Glutamatergic neuron (in vitro differentiated cells): ENCODE measurements around the gene ZNF770. TPM values are rescaled to one million over a fixed set of nuclear protein-coding genes. Genes with fewer than 3 reads are reported as not detected.
"Not testable (repeated sequence)": the region's sequence is repeated elsewhere in the genome, so short reads cannot be mapped to it uniquely, and the experiment has no call there.

Experiments
- DNase-seq: peaks from one replicate; pipeline ENCODE4 v3.0.0; 2022
- H3K27ac Mint-ChIP-seq: one replicate; pipeline ENCODE4 v1.8.0; 2020; ENCODE audit warnings: mild to moderate bottlenecking, mixed read lengths, inconsistent platforms; ENCODE audit not compliant: unreplicated experiment
- H3K27me3 Mint-ChIP-seq: one replicate; pipeline ENCODE4 v1.8.0; 2020; ENCODE audit warnings: mild to moderate bottlenecking, moderate library complexity, mixed read lengths, inconsistent platforms; ENCODE audit not compliant: unreplicated experiment
- H3K36me3 Mint-ChIP-seq: one replicate; pipeline ENCODE4 v1.8.0; 2020; ENCODE audit warnings: mild to moderate bottlenecking, mixed read lengths, inconsistent platforms; ENCODE audit not compliant: unreplicated experiment
- H3K4me1 Mint-ChIP-seq: one replicate; pipeline ENCODE4 v1.8.0; 2020; ENCODE audit warnings: mild to moderate bottlenecking, low read depth, mixed read lengths, inconsistent platforms; ENCODE audit not compliant: unreplicated experiment
- H3K4me3 Mint-ChIP-seq: one replicate; pipeline ENCODE4 v1.8.0; 2020; ENCODE audit warnings: mild to moderate bottlenecking, mixed read lengths, inconsistent platforms; ENCODE audit not compliant: unreplicated experiment
- H3K9me3 Mint-ChIP-seq: one replicate; pipeline ENCODE4 v1.8.0; 2020; ENCODE audit warnings: mild to moderate bottlenecking, moderate library complexity, mixed read lengths, inconsistent platforms; ENCODE audit not compliant: unreplicated experiment
- CTCF ChIP-seq: fragments of 200-600 bp; sonication (generic); IDR thresholded peaks from one replicate; pipeline ENCODE4 v1.5.0; 2021; ENCODE audit not compliant: partially characterized antibody, unreplicated experiment
- total RNA-seq: library from RNA; stranded (reverse); fragmentation: NEBNext Ultra II Directional; extraction: Animal tissue kit (Norgen Biotek cat#: 25700); gene quantifications from one replicate; pipeline ENCODE4 v1.2.1, GENCODE V29; 2021; ENCODE audit not compliant: unreplicated experiment

Gene ZNF770
- total RNA-seq, 1 donor from 2014 or later, result 39.3 TPM

GRCh38 chr15:34941185-34941698, 46.8 kb downstream of the ZNF770 start:
- DNase-seq, result no peak
- H3K9me3 Mint-ChIP-seq, result no peaks in the 10 kb centered on the region
- H3K36me3 Mint-ChIP-seq, result no peaks in the 10 kb centered on the region

GRCh38 chr15:34933432-34933975, 54.6 kb downstream of the ZNF770 start:
- Mint-ChIP-seq H3K9me3 (no peaks in the 10 kb centered on the region), H3K4me3 (no peak overlapping the region), H3K36me3 (peaks cover 6% of the 10 kb centered on the region), H3K27ac (no peak overlapping the region), H3K27me3 (no peaks in the 10 kb centered on the region), H3K4me1 (no peaks in the 10 kb centered on the region)
- TF ChIP-seq CTCF, result no peak
- DNase-seq, result no peak

More at GRCh38 chr15:34941185-34941698, 46.8 kb downstream of the ZNF770 start:
- no peak for TF ChIP-seq CTCF
- Mint-ChIP-seq H3K4me3 (no peak overlapping the region), H3K4me1 (no peaks in the 10 kb centered on the region), H3K27ac (no peak overlapping the region), H3K27me3 (no peaks in the 10 kb centered on the region)

- H3K4me3 Mint-ChIP-seq, H3K36me3 Mint-ChIP-seq, H3K27ac Mint-ChIP-seq, H3K4me1 Mint-ChIP-seq, H3K9me3 Mint-ChIP-seq, DNase-seq, H3K27me3 Mint-ChIP-seq: not testable (repeated sequence)
Observed at GRCh38 chr15:34928349-34928748, 59.7 kb downstream of the ZNF770 start.

Other genes with a start within 250 kb of the ZNF770 start
- 3.3 TPM for gene GJD2, start 233.3 kb downstream of the ZNF770 start, total RNA-seq
- gene ACTC1, start 192.7 kb downstream of the ZNF770 start, total RNA-seq, result 19.6 TPM
- gene AQR, start 18.5 kb downstream of the ZNF770 start, total RNA-seq, result 36.8 TPM
- gene NANOGP8, start 97.0 kb upstream of the ZNF770 start, total RNA-seq, result 0.86 TPM